K562 (cell line): Measurements from ENCODE around the gene ZFYVE27. TPM values are rescaled to one million over a fixed set of nuclear protein-coding genes. Genes with fewer than 3 reads are reported as not detected.
A peak's percentile ranks its signal among the peaks of the same experiment; 100 is the strongest.

Experiments used
- ATAC-seq: fragments of 200-7000 bp; cut with Tn5 transposase; 3 replicates; pipeline ENCODE4 v1.9.1; 2020; ENCODE audit warnings: moderate library complexity
- BruUV-seq: library from RNA; stranded (reverse); fragments of 400-500 nt; replicated peaks from 2 replicates; lab custom pipeline; 2021; lab: Mats Ljungman, UMichigan
- CTCF ChIA-PET: fragments of 300-600 bp; formaldehyde crosslinking; extraction: SDS; loops from one replicate; lab custom pipeline; 2021; ENCODE audit warnings: low intra/inter-chr PET ratio; lab: Yijun Ruan, JAX
- POLR2A ChIA-PET: fragments of 300-600, 350-650 bp; sonication (Branson Sonifier 250); formaldehyde crosslinking; extraction: SDS; loops from one replicate; lab custom pipeline; 2021; ENCODE audit warnings: antibody characterized with exemption, inconsistent platforms; lab: Yijun Ruan, JAX
- DNase-seq, 4 experiments: peaks; one replicate each; pipeline versions ENCODE4 v3.0.0 to v3.0.0-alpha.2; 2011 to 2018; ENCODE audit warnings: low spot score in 3 of 4, mixed read lengths in 3 of 4; ENCODE audit errors: extremely low read depth in 1 of 4
- FAIRE-seq: peaks from 2 replicates; lab custom pipeline; 2011; peaks lifted over from hg19 to GRCh38; lab: Jason Lieb, UNC
- H2AFZ ChIP-seq: 2 replicates; pipeline ENCODE4 v1.6.0; 2011; ENCODE audit warnings: low read depth, low read length, control low read depth, inconsistent platforms
- H3K27ac ChIP-seq: fragments of 200-600 bp; 3 replicates; pipeline ENCODE4 v1.8.0; 2011; ENCODE audit warnings: low read depth, mild to moderate bottlenecking, control low read depth, inconsistent platforms, low read length, moderate library complexity, mixed read lengths; ENCODE audit errors: extremely low read depth
- H3K27me3 ChIP-seq, 2 experiments: fragments of 300-600 bp in 1 of 2; 2 replicates in 1 of 2; 3 replicates in 1 of 2; pipeline versions ENCODE4 v1.6.0 to v1.8.0; 2011; ENCODE audit warnings: inconsistent platforms in 2 of 2, low read length in 2 of 2, mild to moderate bottlenecking in 1 of 2, mixed read lengths in 1 of 2, moderate library complexity in 1 of 2; ENCODE audit not compliant: control insufficient read depth in 2 of 2, insufficient read depth in 2 of 2
- H3K36me3 ChIP-seq: fragments of 300-600 bp; 3 replicates; pipeline ENCODE4 v1.8.0; 2011; ENCODE audit warnings: mild to moderate bottlenecking, low read length, inconsistent platforms; ENCODE audit not compliant: control insufficient read depth, insufficient read depth
- H3K4me1 ChIP-seq, 2 experiments: fragments of 200-600 bp in 1 of 2; replicated peaks in 1 of 2; 2 replicates in 1 of 2; 3 replicates in 1 of 2; pipeline versions ENCODE4 v1.5.1 to v1.8.0; 2011; ENCODE audit warnings: inconsistent platforms in 2 of 2, low read length in 2 of 2, mild to moderate bottlenecking in 1 of 2, mixed read lengths in 1 of 2, moderate library complexity in 1 of 2; ENCODE audit not compliant: control insufficient read depth in 2 of 2, insufficient read depth in 2 of 2
- H3K4me2 ChIP-seq: 2 replicates; pipeline ENCODE4 v1.6.1; 2011; ENCODE audit warnings: low read length, control low read depth, inconsistent platforms, mixed read lengths; ENCODE audit not compliant: insufficient read depth
- H3K4me3 ChIP-seq: fragments of 200-600 bp; sonication (generic), shearing (Covaris generic); 2 replicates; pipeline ENCODE4 v1.5.1; 2016; ENCODE audit warnings: control low read depth, inconsistent platforms
- H3K79me2 ChIP-seq: fragments of 200-600 bp; 3 replicates; pipeline ENCODE4 v1.8.0; 2011; ENCODE audit warnings: low read length, inconsistent platforms; ENCODE audit not compliant: control insufficient read depth, insufficient read depth
- H3K9ac ChIP-seq, 2 experiments: 2 replicates each; pipeline versions ENCODE4 v1.6.0 to v1.6.1; 2011; ENCODE audit warnings: low read depth in 2 of 2, low read length in 2 of 2, control low read depth in 1 of 2, inconsistent platforms in 1 of 2, mild to moderate bottlenecking in 1 of 2, mixed read lengths in 1 of 2; ENCODE audit not compliant: insufficient read depth in 1 of 2
- H3K9me1 ChIP-seq: one replicate; pipeline ENCODE4 v1.6.0; 2011; ENCODE audit warnings: inconsistent platforms, mild to moderate bottlenecking, low read length, moderate library complexity; ENCODE audit not compliant: control insufficient read depth, insufficient read depth
- H3K9me3 ChIP-seq: replicated peaks from 2 replicates; pipeline ENCODE4 v1.5.1; 2011; ENCODE audit warnings: low read depth, low read length, inconsistent platforms; ENCODE audit not compliant: control insufficient read depth, insufficient read depth
- H4K20me1 ChIP-seq: replicated peaks from 2 replicates; pipeline ENCODE4 v1.6.1; 2011; ENCODE audit warnings: low read length, inconsistent platforms, mixed read lengths; ENCODE audit not compliant: control insufficient read depth, insufficient read depth
- ARID1B ChIP-seq: fragments of 450-650 bp; IDR thresholded peaks from 2 replicates; pipeline ENCODE4 v1.6.1; 2016; ENCODE audit warnings: antibody characterized with exemption, mild to moderate bottlenecking, inconsistent platforms
- BDP1 ChIP-seq: IDR thresholded peaks from 3 replicates; pipeline ENCODE4 v1.6.1; 2011; ENCODE audit not compliant: insufficient read length, insufficient read depth
- E2F5 ChIP-seq: sonication (generic); formaldehyde crosslinking; IDR thresholded peaks from 2 replicates; pipeline ENCODE4 v1.8.0; 2022; ENCODE audit warnings: mild to moderate bottlenecking, missing genetic modification reagents
- EP400 ChIP-seq: fragments of 450-650 bp; IDR thresholded peaks from 2 replicates; pipeline ENCODE4 v1.6.1; 2017; ENCODE audit warnings: antibody characterized with exemption, mild to moderate bottlenecking, moderate library complexity
- HEY1 ChIP-seq: fragments of 250-450 bp; sonication (Bioruptor Pico); IDR thresholded peaks from 2 replicates; pipeline ENCODE4 v1.5.0; 2020; ENCODE audit warnings: mild to moderate bottlenecking, moderate library complexity, borderline replicate concordance
- L3MBTL2 ChIP-seq: fragments of 450-650 bp; IDR thresholded peaks from 2 replicates; pipeline ENCODE4 v1.6.1; 2016; ENCODE audit warnings: mild to moderate bottlenecking, moderate library complexity
- PHF8 ChIP-seq: fragments of 200-600 bp; sonication (generic); IDR thresholded peaks from 2 replicates; pipeline ENCODE4 v1.6.1; 2012; ENCODE audit warnings: mixed run types, mild to moderate bottlenecking, inconsistent platforms, low read length, moderate library complexity, borderline replicate concordance
- STAG1 ChIP-seq: sonication (generic); formaldehyde crosslinking; IDR thresholded peaks from 2 replicates; pipeline ENCODE4 v1.5.0; 2020; ENCODE audit warnings: missing genetic modification reagents, borderline replicate concordance
- ZNF134 ChIP-seq: fragments of 250-450 bp; sonication (Bioruptor Pico); conservative IDR thresholded peaks from 2 replicates; pipeline ENCODE4 v1.4.0; 2020
- ZNF143 ChIP-seq: sonication (generic); formaldehyde crosslinking; IDR thresholded peaks from 2 replicates; pipeline ENCODE4 v1.9.0; 2022; ENCODE audit warnings: mild to moderate bottlenecking, missing genetic modification reagents
- WGBS: fragments of 100-300 bp; shearing (Covaris generic); methylation state at CpG from one replicate; pipeline ENCODE4 v1.1.6; 2016; ENCODE audit warnings: low coverage, mixed read lengths; ENCODE audit not compliant: insufficient coverage; ENCODE audit errors: missing lambda C conversion rate; 5-methylcytosine and 5-hydroxymethylcytosine counted together
- in situ Hi-C: fragments of 300-500 bp; cut with MboI; formaldehyde crosslinking; loops from 4 replicates; pipeline ENCODE4 v1.15.0; 2018; ENCODE audit warnings: inconsistent platforms, mixed read lengths
- intact Hi-C: fragments of 100-400 bp; cut with micrococcal nuclease; formaldehyde crosslinking; loops from 2 replicates; pipeline ENCODE4 v1.14.2; 2022
- polyA plus RNA-seq, 8 experiments: library from polyadenylated mRNA; depleted of rRNA in 4 of 8; stranded (reverse) in 5 of 8; unstranded in 3 of 8; fragments of >200 nt; fragmentation: Nextera tagmentation in 2 of 8; fragmentation: Illumina TruSeq in 1 of 8; extraction: Ambion mirVana in 2 of 8; extraction: Trizol in 1 of 8; gene quantifications; 2 replicates each; pipeline versions ENCODE4 v1.2.1 to v1.2.3, GENCODE V29; 2011 to 2014; ENCODE audit warnings: inconsistent platforms in 1 of 8, missing spikeins in 1 of 8
- total RNA-seq, 7 experiments: library from RNA; depleted of rRNA in 6 of 7; stranded (reverse); fragments of >200 nt in 6 of 7; fragmentation: Illumina TruSeq in 2 of 7; extraction: Trizol in 2 of 7; gene quantifications; 2 replicates each; pipeline versions ENCODE4 v1.2.1 to v1.2.3, GENCODE V29; 2011 to 2021; ENCODE audit warnings: low replicate concordance in 1 of 7

Gene ZFYVE27
- total and polyA plus RNA-seq, 9 of the 15 experiments (the other 6 are each of a cell fraction or from before 2014, with no cell fraction given), result 0.81 to 21.9 (median 15.3) TPM

- in situ Hi-C loops (loop anchor here (25.0 kb wide), 1 partner anchor 96 kb away; no protein-coding TSS in a partner anchor), intact Hi-C loops (no loop called here)
- H3K9me1 ChIP-seq, result no peaks in the 10 kb centered on the region
- no peaks in the 10 kb centered on the region for H3K79me2 ChIP-seq
- peaks cover 0 to 5% of the 10 kb centered on the region in 2 experiments; a peak in 1 of 5 replicates for H3K27me3 ChIP-seq
- ATAC-seq (no peak), FAIRE-seq (no peak), DNase-seq (no peak)
- no peak overlapping the region for H2AFZ ChIP-seq
- H3K4me2 ChIP-seq, result no peak overlapping the region
- H3K27ac ChIP-seq, result no peak overlapping the region
- peak overlapping the region in 1 of 2 experiments; percentile 36; a peak in 1 of 4 replicates for H3K9ac ChIP-seq
- H4K20me1 ChIP-seq, result no peaks in the 10 kb centered on the region; the same call in 1 of the 2 replicates
- POLR2A ChIA-PET, result interaction anchor here (0.5 kb wide), 1 partner anchor 435 kb away, joined by 3 read pairs; no protein-coding TSS in a partner anchor
- CTCF ChIA-PET, result no interaction called here
- WGBS, result 53% methylated on average over 8 of the region's 13 CpGs
- H3K9me3 ChIP-seq, result no peaks in the 10 kb centered on the region
- H3K4me1 ChIP-seq, result peaks cover 0 to 18% of the 10 kb centered on the region in 2 experiments; a peak in 2 of 5 replicates
- no TSS peak for BruUV-seq
- TF ChIP-seq STAG1, result no peak
- TF ChIP-seq E2F5 (CRISPR knock-in tag), result no peak
- no peak for TF ChIP-seq EP400
- TF ChIP-seq HEY1 (CRISPR knock-in tag), result no peak
- TF ChIP-seq PHF8, result no peak
- TF ChIP-seq ZNF134, result no peak
- no peak for TF ChIP-seq ZNF143 (CRISPR knock-in tag)
- no peak for TF ChIP-seq ARID1B
- no peak for TF ChIP-seq BDP1
- TF ChIP-seq L3MBTL2, result no peak
- peaks cover 6% of the 10 kb centered on the region; the same call in 1 of the 3 replicates for H3K36me3 ChIP-seq
- H3K4me3 ChIP-seq, result no peak overlapping the region
These were observed 29.3 kb downstream of the ZFYVE27 start for GRCh38 chr10:97766106-97766810.
